Esophagus squamous epithelium (tissue), 5 donors: ENCODE results near the gene KLF15. TPM values are rescaled to one million over a fixed set of nuclear protein-coding genes. Genes with fewer than 3 reads are reported as not detected.

ENCODE experiments used
- DNase-seq: peaks from one replicate; lab custom pipeline; 2025; lab: John Stamatoyannopoulos, UW
- H3K27ac ChIP-seq, 4 donors: fragments of 200-600 bp; sonication (generic); one replicate each; pipeline ENCODE4 v1.5.1; 2016 to 2019; ENCODE audit warnings: mild to moderate bottlenecking in 1 of 4
- H3K27me3 ChIP-seq, 4 donors: fragments of 200-600 bp; sonication (generic); 1 replicate in 3 of 4; 2 replicates in 1 of 4; pipeline versions ENCODE4 v1.5.1 to v1.6.0; 2017 to 2021; ENCODE audit warnings: antibody characterized with exemption in 1 of 4
- H3K36me3 ChIP-seq, 3 donors: fragments of 200-600 bp; sonication (generic); one replicate each; pipeline ENCODE4 v1.5.1; 2016 to 2019
- H3K4me1 ChIP-seq, 3 donors: fragments of 200-600 bp; sonication (generic); one replicate each; pipeline ENCODE4 v1.5.1; 2017 to 2019
- H3K4me3 ChIP-seq, 4 donors: fragments of 200-600 bp; sonication (generic); 1 replicate in 3 of 4; 2 replicates in 1 of 4; pipeline ENCODE4 v1.5.1; 2016 to 2019; ENCODE audit warnings: mild to moderate bottlenecking in 2 of 4, moderate library complexity in 1 of 4
- H3K9me3 ChIP-seq, 3 donors: fragments of 200-600 bp; sonication (generic); one replicate each; pipeline ENCODE4 v1.5.1; 2016 to 2019
- CTCF ChIP-seq, 6 experiments: fragments of 450-650 bp in 4 of 6; fragments of 200-600 bp in 2 of 6; sonication (generic) in 2 of 6; IDR thresholded peaks; one replicate each; pipeline ENCODE4 v1.5.1; 2016 to 2019; ENCODE audit warnings: antibody characterized with exemption in 6 of 6, mild to moderate bottlenecking in 4 of 6, moderate library complexity in 4 of 6
- POLR2A ChIP-seq, 4 donors: fragments of 450-650 bp; IDR thresholded peaks; one replicate each; pipeline ENCODE4 v1.6.1; 2017; ENCODE audit warnings: antibody characterized with exemption in 4 of 4, mild to moderate bottlenecking in 4 of 4, moderate library complexity in 3 of 4
- WGBS, 2 donors: methylation state at CpG; one replicate each; pipeline ENCODE4 v1.1.5; 2018; 5-methylcytosine and 5-hydroxymethylcytosine counted together
- intact Hi-C: fragments of 100-400 bp; cut with DNase I; formaldehyde crosslinking; loops from one replicate; pipeline ENCODE4 v1.15.0; 2022
- total RNA-seq, 4 donors: library from RNA; depleted of rRNA; stranded (reverse); fragments of >200 nt; gene quantifications; one replicate each; pipeline ENCODE4 v1.1.0, GENCODE V29; 2016
- donor health status: DM: yes; HTN: yes; CAD: no.

KLF15 gene
- total RNA-seq, 4 donors from 2014 or later: 1.8 to 43.1 (median 7.7) TPM

DNA sequence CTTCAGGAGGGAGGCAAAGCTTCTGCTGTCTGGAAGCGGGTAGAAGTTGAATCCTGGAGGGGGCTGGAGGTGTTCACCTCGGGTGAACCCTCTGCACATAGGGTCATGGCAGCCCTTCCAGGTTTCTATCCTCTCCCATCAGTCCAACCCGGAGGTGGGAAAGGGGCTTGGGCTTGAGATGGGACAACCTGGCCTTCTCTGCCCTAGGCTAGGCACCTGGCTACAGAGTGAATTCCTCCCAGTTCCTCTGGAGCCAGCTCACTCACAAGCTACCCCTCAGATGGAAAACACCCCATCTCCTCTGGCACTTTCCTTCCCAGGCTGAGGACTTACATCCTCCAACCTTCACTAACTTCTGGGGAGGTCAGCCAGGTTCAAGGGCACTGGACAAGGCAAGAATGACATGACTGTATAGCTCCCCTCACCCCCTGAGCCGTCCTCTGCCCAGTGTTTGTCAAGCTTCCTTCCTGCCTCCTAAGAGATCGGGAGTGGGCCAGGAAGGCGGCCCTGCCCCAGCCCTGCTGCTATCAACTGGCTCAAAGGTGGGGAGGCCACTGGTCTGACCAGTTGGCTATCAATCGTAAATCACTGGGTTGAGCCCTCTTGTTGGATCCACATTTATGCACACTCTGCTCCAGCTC is 45.8 kb downstream of the KLF15 start:
- H3K36me3 ChIP-seq: no peaks in the 10 kb centered on the region
- no peaks in the 10 kb centered on the region for H3K9me3 ChIP-seq
- H3K4me3 ChIP-seq: no peak overlapping the region
- intact Hi-C loops: no loop called here
- no peak overlapping the region for H3K27ac ChIP-seq
- H3K4me1 ChIP-seq: no peaks in the 10 kb centered on the region
- H3K27me3 ChIP-seq: no peaks in the 10 kb centered on the region
- TF ChIP-seq POLR2A (IDR thresholded peaks at IDR 0.05) (no peak), CTCF (IDR thresholded peaks at IDR 0.05) (no peak)
- DNase-seq: no peak
- 74 to 89% methylated on average over 3 to 6 of the region's 7 CpGs for WGBS, 2 donors

DNA sequence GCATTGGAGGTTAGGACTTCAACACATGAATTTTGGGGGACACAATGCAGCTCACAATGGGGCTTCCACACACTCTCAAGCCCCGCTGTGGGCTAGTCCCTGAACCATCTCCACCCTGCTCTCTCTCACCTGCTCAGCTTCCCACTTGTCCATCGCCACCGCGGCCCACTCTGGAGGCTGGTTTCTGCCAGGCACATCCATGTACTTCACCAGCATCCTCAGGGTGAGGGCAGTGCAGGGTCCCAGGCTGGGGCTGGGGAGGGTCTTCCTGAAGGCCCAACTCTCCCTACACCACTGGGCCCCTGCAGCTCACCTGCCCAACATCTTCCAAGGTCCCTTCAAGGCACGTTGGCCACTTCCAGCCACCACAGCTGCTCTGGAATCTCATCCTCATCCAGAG is 46.4 kb downstream of the KLF15 start:
- H3K4me3 ChIP-seq: no peak overlapping the region
- WGBS, 2 donors: 69 to 79% methylated on average over 4 to 5 of the region's 5 CpGs
- intact Hi-C loops: no loop called here
- no peak for TF ChIP-seq CTCF (IDR thresholded peaks at IDR 0.05)
- TF ChIP-seq POLR2A (IDR thresholded peaks at IDR 0.05): no peak
- H3K27me3 ChIP-seq: no peaks in the 10 kb centered on the region
- no peaks in the 10 kb centered on the region for H3K4me1 ChIP-seq
- no peak overlapping the region for H3K27ac ChIP-seq
- no peak for DNase-seq
- no peaks in the 10 kb centered on the region for H3K9me3 ChIP-seq
- H3K36me3 ChIP-seq: no peaks in the 10 kb centered on the region

DNA sequence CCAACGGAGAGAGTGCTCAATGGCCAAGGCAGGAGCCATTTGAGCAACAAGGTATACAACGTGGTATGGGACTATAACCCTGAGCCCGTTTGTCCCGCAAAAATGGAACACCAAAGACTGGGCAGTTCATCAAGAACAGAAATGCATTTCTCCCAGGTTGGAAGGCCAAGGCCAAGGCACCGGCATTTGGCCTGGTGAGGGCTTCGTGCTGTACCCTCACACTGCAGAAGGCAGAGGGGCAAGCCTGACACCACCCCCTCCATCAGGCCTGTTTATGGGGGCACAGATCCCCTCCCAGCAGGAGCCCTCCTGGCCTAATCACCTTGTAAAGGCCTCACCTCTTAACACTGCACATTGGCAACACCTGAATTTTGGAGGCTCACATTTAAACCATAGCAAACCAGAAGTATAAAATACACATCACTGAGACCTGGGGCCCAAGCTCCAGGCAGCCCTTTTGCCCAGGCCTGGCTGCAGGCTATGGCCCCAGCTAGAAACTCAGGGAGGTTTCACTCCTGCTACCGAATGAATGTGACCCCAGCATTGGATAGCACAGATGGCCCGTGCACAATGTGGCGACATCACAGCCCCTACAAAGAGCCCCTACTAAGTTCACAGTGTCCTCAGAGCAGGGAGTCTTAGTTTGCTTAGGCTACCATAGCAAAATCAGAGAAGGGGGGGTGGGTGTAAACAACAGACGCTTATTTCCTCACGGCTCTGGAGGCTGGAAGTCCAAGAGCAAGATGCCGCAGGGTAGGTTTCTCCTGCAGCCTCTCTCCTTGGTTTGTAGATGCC is 47.1 kb downstream of the KLF15 start:
- Histone ChIP-seq H3K27ac (no peak overlapping the region), H3K4me1 (no peaks in the 10 kb centered on the region), H3K36me3 (no peaks in the 10 kb centered on the region), H3K4me3 (no peak overlapping the region), H3K9me3 (no peaks in the 10 kb centered on the region), H3K27me3 (no peaks in the 10 kb centered on the region)
- intact Hi-C loops: no loop called here
- TF ChIP-seq CTCF (IDR thresholded peaks at IDR 0.05) (no peak), POLR2A (IDR thresholded peaks at IDR 0.05) (no peak)
- DNase-seq: no peak
- 84 to 88% methylated on average over 10 to 11 of the region's 12 CpGs for WGBS, 2 donors

DNA sequence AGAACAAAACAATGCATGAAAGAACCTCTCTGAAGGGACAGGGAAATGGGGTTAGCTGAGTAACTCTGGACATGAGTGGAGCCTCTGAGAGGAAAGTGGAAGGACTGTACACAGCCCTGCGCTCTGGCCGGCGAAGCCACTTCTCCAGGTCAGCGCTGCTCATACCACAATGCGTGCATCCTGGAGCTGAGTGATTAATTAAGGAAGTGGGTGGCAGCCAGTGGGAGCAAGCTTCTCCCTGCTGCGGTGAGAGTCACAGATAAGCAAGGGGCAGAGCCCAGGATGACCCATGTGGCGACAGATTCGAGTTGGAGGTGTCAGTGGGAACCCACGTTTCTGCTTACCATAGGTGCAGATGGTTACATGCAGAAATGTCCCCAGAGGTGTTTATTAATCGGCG is 48.0 kb downstream of the KLF15 start:
- Histone ChIP-seq H3K4me3 (no peak overlapping the region), H3K4me1 (no peaks in the 10 kb centered on the region), H3K27me3 (no peaks in the 10 kb centered on the region), H3K36me3 (no peaks in the 10 kb centered on the region), H3K27ac (no peak overlapping the region), H3K9me3 (no peaks in the 10 kb centered on the region)
- TF ChIP-seq CTCF (IDR thresholded peaks at IDR 0.05) (no peak), POLR2A (IDR thresholded peaks at IDR 0.05) (no peak)
- intact Hi-C loops: no loop called here
- no peak for DNase-seq
- WGBS, 2 donors: 71 to 89% methylated on average over 11 of the region's 11 CpGs

DNA sequence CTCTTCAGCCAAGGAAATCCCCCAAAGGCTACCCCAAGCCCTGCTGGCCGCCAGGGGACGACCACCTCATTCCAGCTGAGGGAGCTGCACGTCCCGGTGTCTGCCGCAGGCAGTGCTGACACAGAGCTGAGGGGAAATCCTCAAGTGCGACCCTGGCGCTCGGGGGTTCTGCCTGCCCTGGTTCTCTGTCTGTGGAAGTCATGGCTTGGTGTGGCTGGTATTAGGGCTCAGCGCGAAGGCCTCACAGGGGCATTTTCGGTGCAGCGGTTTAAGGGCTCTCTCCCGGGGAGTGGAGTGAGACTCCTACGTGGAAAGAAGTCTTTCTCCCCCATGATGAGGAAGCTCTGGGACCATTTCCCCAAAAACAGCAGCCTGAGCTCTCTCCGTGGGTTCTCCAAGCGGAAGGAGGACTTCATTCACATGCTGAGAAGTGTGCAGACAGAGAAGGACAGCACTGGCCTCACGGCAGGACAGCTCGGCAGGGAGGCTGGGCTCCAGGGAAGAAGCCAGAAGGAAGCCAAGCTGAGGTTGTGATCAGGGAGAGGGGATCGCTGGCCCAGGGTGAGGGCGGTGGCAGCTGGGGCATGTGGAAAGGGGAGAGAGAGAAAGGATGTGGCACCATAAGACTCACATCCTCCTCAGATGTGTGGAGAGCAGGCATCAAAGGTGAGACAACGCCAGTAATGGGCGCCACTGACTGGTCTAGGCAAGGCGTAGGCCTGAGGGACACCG is 48.6 kb downstream of the KLF15 start:
- H3K27me3 ChIP-seq: no peaks in the 10 kb centered on the region
- no peak for TF ChIP-seq POLR2A (IDR thresholded peaks at IDR 0.05)
- no peak for TF ChIP-seq CTCF (IDR thresholded peaks at IDR 0.05)
- peaks cover 0 to 4% (median 0%) of the 10 kb centered on the region in 3 donors for H3K9me3 ChIP-seq
- no peak overlapping the region for H3K4me3 ChIP-seq
- intact Hi-C loops: no loop called here
- H3K4me1 ChIP-seq: no peaks in the 10 kb centered on the region
- no peaks in the 10 kb centered on the region for H3K36me3 ChIP-seq
- no peak overlapping the region for H3K27ac ChIP-seq
- 87 to 88% methylated on average over 8 to 14 of the region's 24 CpGs for WGBS, 2 donors
- DNase-seq: no peak
